ENCODE data around the gene SPESP1.

- TF ChIP-seq REST (IDR thresholded peaks at IDR 0.05; ENCODE audit: unreplicated experiment) (no peak), CTCF (conservative IDR thresholded peaks at IDR 0.05; ENCODE audit: low read depth in 2 of 2) (no peak), ZNF114 (CRISPR knock-in tag; IDR thresholded peaks at IDR 0.05) (no peak)
Observed at GRCh38 chr15:68935400-68935937, 5.1 kb downstream of the SPESP1 start.

All from GM23338 (cell line).